ENCODE measurements around the gene KCNK7.
"Not testable (repeated sequence)": the region's sequence is repeated elsewhere in the genome, so short reads cannot be mapped to it uniquely, and the experiment has no call there.

KCNK7 gene, protein sequence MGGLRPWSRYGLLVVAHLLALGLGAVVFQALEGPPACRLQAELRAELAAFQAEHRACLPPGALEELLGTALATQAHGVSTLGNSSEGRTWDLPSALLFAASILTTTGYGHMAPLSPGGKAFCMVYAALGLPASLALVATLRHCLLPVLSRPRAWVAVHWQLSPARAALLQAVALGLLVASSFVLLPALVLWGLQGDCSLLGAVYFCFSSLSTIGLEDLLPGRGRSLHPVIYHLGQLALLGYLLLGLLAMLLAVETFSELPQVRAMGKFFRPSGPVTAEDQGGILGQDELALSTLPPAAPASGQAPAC

DNA sequence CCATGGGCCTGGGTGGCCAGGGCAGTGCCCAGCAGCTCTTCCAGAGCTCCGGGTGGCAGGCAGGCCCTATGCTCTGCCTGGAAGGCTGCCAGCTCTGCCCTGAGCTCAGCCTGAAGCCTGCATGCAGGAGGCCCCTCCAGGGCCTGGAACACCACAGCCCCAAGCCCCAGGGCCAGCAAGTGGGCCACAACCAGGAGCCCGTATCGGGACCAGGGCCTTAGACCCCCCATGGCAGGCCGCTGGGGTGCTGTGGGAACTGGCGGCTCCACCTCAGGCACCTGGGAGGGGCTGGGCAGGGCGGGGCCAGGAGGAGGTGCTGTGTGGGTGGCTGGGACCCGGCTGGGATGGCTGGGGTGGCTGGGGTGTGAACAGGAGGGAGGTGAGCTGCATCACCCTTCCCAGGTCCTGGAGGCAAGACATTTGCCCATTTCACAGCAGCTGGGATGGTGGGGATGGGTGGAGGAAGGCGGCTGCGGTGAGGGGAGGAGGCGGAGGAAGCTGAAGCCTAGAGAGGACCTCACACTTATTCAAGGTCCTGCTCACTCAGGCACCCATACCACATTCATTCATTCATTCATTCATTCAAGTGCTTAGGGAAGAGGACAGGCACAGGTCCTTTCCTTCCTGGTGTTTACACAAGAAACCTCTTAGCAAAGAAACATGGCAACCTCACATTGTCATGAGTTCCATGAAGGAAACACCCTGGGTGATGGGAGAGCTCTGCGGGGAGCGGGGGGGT lies at the start of gene KCNK7:
TSS of gene KCNK7 (minus strand) at position 258 of the 739 bp plus-strand sequence. CDS start at position 230, 28 bp downstream.
- no peak for DNase-seq

DNA sequence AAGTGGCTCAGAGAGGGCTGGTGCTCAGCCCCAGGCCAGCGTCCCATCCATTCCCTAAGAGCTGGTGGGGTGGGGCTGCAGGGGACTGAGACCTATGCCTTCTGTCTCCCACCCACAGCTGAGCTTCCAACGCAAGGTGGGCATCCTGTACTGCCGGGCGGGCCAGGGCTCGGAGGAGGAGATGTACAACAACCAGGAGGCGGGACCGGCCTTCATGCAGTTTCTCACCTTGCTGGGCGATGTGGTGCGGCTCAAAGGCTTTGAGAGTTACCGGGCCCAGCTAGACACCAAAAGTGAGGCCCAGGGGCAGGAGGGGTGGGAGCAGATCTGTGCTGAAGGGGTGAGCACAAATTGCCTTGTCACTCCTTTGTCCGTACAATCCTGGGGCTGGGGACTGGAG lies 49.2 kb upstream of the KCNK7 start:
- no peak for DNase-seq

DNA sequence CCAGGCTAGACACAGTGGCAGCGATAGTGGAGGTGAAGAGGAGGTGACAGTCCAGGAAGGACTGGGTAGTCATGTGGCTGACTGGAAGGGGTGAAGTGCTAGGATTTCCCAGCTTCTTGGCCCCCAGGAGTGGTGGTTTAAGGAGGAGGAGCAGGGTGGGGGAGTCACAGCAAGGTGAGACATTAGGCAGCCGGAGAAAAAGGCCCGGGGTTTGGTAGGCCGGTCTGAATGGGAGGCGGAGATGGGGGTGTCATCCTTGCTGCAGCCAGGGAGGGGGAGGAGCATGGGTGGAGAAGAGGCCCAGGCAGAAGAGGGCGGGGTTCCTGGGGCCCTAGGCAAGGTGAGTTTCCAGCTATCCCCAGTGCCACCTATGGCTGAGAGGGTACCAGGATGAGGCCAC lies 48.4 kb upstream of the KCNK7 start:
- no peak for DNase-seq

DNA sequence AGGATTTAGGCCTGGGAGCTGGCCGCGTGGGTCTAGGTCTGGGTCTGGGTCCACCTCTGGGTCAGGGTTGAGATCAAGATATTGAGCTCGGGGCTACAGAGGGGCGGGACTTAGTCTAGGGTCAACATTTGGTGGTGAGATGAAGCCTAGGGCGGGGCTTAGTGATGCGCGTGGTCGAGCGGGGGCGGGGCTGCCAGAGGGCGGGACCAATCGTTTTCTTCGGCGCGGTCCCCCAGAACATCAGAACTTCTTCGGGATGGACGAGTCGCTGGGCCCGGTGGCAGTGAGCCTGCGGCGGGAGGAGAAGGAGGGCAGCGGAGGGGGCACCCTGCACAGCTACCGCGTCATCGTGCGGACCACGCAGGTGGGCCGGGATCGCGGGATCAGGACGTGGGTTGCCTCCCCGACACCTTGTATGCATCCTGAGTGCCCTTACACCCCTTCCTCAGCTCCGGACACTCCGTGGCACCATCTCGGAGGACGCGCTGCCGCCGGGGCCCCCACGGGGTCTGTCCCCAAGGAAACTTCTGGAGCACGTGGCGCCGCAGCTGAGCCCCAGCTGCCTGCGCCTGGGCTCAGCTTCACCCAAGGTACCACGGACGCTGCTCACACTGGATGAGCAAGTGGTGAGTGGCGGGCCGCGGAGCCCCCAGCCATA lies 46.5 kb upstream of the KCNK7 start:
- no peak for DNase-seq

DNA sequence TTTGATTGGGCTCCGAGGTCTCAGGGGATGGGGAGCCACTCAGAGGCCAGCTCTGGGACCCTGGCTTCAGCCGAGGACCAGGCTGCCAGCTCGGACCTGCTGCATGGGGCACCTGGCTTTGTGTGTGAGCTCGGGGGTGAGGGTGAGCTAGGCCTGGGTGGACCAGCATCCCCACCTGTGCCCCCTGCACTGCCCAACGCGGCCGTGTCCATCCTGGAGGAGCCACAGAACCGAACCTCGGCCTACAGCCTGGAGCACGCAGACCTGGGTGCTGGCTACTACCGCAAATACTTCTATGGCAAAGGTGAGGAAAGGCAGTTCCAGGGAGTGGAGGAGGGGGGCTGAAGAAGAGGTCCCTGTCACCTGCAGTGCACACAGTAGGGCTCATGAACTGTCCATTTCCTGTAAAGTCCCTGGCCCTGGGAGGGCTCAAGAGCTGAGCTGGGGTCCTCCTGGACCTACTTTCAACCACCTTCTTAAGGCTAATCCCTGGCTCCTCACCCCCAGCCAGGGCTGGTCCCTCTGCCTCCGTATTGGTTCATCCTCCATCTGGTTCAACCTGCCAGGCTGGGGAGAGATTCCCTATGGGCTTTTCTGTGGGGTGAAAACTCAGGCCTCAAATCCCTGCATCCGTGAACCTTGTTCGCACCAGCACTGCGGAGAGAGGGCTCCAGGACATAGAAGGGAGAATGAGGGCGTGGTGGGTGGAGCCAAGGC lies 45.9 kb upstream of the KCNK7 start:
- DNase-seq: no peak

DNA sequence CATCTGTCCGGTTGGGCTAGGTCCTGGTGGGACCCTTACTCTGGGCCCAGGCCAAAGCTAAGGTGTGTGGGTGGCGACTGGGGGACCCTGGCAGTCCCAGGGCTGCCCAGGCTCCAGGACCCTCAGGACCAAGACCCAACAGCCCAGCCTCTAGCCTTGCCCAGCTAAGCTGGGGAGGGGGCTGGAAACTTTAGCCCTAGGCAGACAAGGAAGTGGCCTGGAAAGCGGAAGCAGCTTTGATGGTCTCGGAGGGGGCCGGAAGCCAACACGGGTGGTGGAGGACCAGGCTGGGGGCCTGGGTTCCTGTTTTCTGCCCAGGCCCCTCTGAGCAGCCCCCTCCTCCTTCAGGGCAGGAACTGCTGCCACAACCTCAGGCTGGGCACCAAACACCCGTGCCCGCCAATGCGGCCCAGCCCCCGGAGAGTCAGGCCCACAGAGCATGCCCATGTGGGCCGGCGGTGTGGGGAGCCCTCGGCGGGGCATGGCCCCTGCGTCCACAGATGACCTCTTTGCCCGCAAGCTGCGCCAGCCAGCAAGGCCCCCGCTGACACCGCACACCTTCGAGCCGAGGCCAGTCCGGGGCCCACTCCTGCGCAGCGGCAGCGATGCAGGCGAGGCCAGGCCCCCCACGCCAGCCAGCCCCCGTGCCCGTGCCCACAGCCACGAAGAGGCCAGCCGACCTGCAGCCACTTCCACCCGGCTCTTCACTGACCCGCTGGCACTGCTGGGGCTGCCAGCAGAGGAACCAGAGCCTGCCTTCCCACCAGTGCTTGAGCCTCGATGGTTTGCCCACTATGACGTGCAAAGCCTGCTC lies 45.1 kb upstream of the KCNK7 start:
- DNase-seq: no peak

DNA sequence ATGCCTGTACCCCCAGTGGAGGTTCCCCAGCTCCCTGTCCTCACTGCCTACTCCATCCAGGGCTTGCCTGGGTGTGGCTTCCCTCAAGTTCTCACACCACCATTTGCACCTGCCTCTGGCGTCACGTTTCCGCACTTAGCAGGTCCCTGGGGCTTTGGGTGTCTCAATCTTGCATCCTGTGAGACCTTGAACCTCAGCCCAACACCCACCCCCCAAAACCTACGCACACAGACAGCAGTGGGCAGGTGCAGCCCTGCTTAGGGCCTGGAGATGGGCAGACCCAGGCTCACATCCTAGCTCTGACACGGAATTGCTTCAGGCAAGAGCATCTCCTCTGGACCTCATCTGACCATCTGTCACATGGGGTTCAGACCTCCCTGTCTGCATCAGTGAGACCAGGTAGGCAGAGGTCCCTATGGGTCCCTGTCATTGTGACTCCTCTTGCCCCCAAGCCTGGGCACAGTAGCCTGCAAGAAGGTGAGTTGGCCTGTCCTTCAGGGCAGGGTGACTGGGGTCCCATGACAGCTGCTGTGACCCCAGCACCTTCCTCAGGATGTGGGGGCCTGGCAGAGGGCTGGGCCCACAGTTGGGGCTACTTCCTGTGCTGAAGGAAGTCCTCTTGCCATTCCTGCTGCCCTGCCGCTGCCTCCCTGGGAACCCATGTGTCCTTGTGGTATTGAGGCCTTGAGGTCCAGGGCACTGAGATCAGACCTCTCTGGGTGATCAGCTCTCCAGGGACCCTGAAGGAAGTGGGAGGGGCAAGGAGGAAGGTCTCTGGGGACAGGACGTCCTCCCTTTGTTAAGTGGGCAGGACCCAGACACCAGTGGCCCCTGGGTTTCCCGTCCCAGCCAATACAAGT lies 44.3 kb upstream of the KCNK7 start:
- peak; percentile 35 for DNase-seq

DNA sequence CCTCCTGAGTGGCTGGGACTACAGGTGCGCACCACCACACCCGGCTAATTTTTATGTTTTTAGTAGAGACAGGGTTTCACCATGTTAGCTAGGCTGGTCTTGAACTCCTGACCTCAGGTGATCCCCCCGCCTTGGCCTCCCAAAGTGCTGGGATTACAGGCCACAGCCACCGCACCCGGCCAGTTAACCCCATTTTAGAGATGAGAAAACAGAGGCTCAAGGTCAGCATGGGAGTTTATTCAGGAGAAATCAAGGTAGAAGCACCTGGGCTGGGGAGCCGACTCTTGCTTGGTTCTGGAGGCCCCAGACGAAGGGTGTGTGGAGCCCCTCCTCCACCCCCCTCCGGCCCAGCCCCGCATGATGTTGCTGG lies 43.6 kb upstream of the KCNK7 start:
- not testable (repeated sequence) for DNase-seq

DNA sequence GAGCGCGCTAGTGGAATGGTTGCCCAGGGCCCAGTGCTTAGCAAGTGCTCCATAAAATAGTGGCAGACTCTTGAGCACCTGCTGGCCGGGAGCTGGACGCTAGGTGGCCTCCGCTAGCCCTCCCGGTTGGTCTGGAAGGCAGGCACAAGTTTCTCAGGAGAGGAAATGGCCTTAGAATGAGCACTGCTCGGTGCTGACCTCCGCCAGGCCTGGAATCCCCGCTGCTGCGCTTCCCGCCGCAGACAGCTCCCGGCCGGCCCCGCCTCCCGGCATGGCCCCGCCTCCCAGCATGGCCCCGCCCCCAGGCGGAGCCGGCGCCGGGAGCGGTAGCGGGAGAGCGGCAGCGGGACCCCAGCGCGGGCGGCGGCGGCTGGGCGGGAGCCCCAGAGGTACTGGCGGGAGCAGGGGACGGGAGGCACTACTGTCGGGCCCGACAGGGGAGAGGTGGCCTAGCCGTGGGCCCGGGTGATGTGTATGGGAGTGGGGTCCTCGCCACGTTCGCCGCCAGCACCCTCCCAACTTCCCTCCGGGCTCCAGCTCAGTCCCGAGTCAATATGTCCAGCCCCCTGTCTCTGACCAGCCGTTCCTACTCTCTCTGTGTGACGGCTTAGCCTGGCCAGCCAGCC lies 42.3 kb upstream of the KCNK7 start, which contains the start of gene SIPA1:
TSS of gene SIPA1 (plus strand) at position 308 of the 626 bp plus-strand sequence. CDS start 2,821 bp downstream, outside the sequence.
- peak; percentile 70 for DNase-seq

DNA sequence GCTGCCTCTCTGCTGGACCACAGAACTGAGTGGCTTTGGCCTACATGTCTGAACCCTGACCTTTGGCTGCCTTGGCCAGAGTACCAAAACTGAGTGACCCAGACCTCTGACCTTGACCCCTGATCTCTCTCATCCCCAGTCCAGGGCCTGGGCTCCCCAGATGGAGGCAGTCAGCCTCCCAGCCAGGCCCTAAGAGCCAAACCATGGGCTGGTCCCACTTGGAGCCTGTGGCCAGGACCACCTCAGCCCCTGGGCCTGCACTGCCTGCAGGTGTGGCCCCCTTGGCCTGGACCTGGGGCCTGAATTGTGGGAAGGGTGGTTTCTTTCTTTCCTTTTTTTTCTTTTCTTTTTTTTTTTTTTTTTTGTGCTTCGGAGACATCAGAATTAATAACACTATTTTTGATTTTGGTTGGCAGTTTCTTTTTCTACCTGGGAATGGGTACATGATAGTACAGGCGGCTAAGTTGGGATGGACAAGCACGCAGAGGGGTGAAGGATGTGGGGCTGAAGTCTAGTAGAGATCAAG lies 41.5 kb upstream of the KCNK7 start:
- DNase-seq: no peak

DNA sequence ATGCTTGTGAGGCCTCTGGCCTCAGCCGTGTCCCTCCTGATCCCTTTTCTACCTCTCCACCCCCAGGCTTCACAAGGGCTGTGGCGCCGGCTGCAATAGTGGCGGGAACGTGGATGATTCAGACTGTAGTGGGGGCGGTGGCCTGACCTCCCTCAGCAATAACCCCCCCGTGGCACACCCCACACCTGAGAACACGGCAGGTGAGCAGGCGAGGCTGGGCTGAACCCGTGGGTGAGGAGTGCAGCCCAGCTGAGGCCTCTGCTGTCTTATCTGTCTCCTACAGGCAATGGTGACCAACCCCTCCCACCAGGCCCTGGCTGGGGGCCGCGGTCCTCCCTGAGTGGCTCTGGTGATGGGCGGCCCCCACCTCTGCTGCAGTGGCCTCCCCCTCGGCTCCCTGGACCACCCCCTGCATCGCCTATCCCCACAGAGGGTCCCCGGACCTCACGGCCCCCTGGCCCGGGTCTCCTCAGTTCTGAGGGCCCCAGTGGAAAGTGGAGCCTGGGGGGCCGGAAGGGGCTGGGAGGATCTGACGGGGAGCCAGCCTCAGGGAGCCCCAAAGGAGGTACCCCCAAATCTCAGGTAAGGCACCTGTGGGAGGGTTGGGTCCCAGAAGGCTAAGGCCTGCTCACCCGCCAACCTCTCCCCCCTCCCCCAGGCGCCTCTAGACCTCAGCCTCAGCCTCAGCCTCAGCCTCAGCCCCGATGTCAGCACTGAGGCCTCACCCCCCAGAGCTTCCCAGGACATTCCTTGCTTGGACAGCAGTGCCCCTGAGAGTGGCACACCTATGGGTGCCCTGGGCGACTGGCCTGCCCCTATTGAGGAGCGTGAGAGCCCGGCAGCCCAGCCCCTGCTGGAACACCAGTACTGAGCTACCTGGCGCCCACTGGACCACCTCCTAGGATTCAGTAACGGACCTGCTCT lies 40.8 kb upstream of the KCNK7 start:
- no peak for DNase-seq

DNA sequence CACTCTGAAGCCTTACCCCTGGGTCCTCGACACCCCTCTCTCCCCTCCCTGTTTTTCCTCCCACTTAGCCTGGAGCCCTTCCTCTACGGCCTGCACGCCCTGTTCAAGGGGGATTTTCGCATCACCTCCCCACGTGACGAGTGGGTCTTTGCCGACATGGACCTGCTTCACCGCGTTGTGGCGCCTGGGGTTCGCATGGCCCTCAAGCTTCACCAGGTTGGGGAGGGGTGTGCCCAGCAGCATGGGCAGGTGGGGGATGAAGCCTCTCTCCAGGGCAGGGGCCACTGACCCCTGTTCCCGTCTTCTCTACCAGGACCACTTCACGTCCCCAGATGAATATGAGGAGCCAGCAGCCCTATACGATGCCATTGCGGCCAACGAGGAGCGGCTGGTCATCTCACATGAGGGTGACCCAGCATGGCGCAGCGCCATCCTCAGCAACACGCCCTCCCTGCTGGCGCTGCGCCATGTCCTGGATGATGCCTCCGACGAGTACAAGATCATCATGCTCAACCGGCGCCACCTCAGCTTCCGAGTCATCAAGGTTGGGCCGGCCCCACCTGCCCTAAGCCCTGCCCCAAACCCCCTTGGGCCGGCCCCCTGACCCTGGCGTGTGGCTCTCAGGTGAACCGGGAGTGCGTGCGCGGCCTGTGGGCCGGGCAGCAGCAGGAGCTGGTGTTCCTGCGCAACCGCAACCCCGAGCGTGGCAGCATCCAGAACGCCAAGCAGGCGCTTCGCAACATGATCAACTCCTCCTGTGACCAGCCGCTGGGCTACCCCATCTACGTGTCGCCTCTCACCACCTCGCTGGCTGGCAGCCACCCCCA lies 39.5 kb upstream of the KCNK7 start:
- no peak for DNase-seq

DNA sequence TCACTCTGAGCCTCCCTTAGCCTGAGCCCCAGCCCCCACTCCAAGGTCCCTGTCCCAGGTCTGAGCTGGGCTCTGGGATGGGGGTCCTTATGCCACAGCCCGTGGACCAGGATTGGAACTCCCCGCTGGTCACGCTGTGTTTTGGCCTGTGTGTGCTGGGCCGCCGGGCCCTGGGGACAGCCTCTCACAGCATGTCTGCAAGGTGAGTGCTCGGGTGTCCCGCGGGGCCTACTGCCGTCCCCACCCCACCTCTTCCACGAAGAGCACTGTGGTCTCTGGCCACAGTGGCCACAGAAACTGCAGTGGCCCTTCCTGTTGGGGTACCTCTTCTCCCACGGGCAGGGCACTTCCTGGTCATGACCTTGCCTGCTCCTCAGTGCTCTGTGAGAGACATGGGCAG lies 38.8 kb upstream of the KCNK7 start:
- no peak for DNase-seq

DNA sequence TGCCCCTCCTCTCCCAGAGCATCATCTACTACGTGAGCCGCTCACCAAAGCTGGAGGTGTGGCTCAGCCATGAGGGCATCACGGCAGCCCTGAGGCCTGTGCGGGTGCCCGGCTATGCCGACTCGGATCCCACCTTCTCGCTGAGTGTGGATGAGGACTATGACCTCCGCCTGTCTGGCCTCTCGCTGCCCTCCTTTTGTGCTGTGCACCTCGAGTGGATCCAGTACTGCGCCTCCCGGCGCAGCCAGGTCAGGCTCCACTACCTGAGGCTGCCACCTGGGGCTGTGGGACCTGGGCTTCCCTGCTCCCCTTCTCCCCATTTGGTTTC lies 38.5 kb upstream of the KCNK7 start:
- no peak for DNase-seq

DNA sequence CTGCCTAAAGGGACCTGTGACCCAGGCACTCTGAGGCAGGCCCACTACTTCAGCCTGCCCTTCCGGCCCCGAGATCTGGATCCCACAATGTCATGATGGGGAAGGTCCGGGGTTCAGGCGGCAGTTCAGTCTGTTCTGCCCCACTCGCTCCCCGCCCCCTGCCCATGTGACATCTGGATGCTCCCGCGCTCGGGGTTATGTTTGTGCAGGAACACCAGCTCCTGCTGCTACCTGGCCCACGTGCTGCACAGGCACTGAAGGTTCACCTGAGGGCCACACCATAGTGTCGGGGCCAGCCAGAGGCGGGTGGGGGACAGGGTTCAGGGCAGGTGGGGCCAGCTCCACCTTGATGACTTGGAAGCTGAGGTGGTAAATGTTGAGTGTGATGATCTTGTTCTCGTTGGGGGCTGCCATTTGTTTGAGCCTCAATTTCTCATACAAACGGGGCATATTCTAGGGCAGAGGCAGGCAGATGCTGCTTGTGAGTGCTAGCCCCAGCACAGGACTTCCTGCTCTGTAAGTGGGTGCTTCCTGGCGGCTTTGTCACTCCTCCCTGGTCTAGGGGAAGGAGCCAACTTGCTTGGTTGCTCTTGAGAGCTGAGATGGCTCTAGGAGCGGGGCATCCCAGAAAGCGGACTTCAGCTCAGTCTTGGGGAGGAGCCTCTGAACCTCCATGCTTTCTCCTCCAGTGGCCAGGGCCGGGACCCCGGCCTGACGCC lies 37.9 kb upstream of the KCNK7 start:
- no peak for DNase-seq

DNA sequence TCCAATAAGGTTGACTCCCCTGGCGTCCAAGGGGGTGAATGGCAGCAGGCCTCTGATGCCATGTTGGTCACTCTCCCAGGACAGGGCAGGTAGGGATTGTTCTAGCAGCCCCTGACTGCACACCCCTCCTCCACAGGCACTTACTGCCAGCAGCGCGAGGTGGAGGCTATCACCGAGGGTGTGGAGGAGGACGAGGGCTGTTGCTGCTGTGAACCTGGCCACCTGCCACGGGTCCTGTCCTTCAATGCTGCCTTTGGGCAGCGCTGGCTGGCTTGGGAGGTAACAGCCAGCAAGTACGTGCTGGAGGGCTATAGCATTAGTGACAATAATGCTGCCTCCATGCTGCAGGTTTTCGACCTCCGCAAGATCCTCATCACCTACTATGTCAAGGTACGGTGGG lies 34.6 kb upstream of the KCNK7 start:
- DNase-seq: no peak

DNA sequence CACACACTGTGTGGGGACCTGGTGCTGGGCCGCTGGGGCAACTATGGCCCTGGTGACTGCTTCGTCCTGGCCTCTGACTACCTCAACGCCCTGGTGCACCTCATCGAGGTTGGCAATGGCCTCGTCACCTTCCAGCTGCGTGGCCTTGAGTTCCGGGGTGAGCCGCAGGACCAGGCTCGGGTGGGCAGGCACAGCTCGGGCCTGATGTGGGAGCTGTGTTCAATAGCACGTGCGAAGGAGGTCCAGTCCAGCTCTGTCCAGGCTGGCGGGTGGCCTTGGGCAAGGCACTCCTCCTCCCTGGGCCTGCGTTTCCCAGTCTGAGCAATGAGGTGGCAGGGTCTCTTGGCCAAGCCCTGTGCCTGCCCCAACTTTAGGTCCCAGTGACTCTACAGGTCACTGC lies 34.0 kb upstream of the KCNK7 start:
- DNase-seq: no peak

DNA sequence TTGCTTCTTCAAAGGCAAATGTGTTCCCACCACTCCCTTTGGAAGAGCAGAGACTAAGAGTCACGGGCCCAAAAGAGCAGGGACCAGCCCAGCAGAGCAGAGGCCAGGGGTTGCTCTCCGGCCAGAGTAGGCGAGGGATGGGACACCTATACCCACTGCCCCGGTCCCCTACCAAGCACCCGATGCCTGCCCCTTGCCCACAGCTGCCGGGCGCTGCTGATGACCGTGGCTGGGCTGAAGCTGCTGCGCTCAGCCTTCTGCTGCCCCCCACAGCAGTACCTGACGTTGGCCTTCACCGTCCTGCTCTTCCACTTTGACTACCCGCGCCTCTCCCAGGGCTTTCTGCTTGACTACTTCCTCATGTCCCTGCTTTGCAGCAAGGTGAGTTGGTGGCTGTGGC lies 31.6 kb upstream of the KCNK7 start:
- DNase-seq: no peak

All from activated T-cell treated with anti-CD3 and anti-CD28 coated beads for 4 hours (primary cell).